ENCODE data around the gene OVOL1.
A peak's percentile ranks its signal among the peaks of the same experiment; 100 is the strongest.
"Not testable (repeated sequence)": the region's sequence is repeated elsewhere in the genome, so short reads cannot be mapped to it uniquely, and the experiment has no call there.

The OVOL1 gene

DNA sequence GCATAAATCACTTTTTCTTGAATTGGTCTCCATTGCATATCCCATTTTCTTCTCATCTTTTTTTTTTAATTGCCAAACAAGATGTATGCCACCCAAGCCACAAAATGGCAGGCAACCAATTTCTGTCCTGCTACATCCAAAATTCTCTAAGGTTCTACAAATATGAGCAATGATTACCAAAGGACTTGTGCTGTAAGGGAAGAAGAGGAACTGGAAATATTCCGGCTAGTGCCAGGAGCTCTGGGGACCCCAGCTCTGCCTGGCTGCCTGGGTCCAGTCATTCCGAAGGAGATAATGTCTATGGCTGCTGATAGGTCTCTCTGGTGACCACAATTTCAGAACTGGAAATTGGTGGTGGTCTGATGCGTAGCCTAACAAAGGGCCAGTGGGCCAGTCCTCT is 29.8 kb downstream of the OVOL1 start:
- H3K4me3 ChIP-seq (ENCODE audit: low read length) = no peak overlapping the region
- H3K36me3 ChIP-seq (ENCODE audit: control insufficient read depth, insufficient read depth, low read length) = no peaks in the 10 kb centered on the region
- H3K4me1 ChIP-seq (ENCODE audit: control insufficient read depth, insufficient read depth, low read length) = no peaks in the 10 kb centered on the region
- H3K27me3 ChIP-seq (ENCODE audit: control insufficient read depth, insufficient read depth, low read length) = no peaks in the 10 kb centered on the region
- H3K9me3 ChIP-seq (ENCODE audit: control insufficient read depth, insufficient read depth, low read length) = no peaks in the 10 kb centered on the region
- DNase-seq (ENCODE audit: low read depth, low spot score) = no peak
- no CpG with 5 or more reads among the region's 3 CpGs for WGBS (ENCODE audit: insufficient coverage, insufficient read length)
- no peak overlapping the region for H3K27ac ChIP-seq (ENCODE audit: low read length)

GRCh38 chr11:65817312-65817834 is 30.5 kb downstream of the OVOL1 start:
- Histone ChIP-seq H3K9me3 (ENCODE audit: control insufficient read depth, insufficient read depth, low read length) (no peaks in the 10 kb centered on the region), H3K27me3 (ENCODE audit: control insufficient read depth, insufficient read depth, low read length) (no peaks in the 10 kb centered on the region), H3K4me1 (ENCODE audit: control insufficient read depth, insufficient read depth, low read length) (no peaks in the 10 kb centered on the region), H3K4me3 (ENCODE audit: low read length) (no peak overlapping the region; the same call in 1 of the 2 replicates), H3K27ac (ENCODE audit: low read length) (no peak overlapping the region), H3K36me3 (ENCODE audit: control insufficient read depth, insufficient read depth, low read length) (no peaks in the 10 kb centered on the region)
- WGBS (ENCODE audit: insufficient coverage, insufficient read length) = no CpG with 5 or more reads among the region's 5 CpGs
- DNase-seq (ENCODE audit: low read depth, low spot score) = no peak

- WGBS (ENCODE audit: insufficient coverage, insufficient read length) = no CpG with 5 or more reads among the region's 74 CpGs
- peak; percentile 54 for DNase-seq (ENCODE audit: low read depth, low spot score)
- no peaks in the 10 kb centered on the region for H3K9me3 ChIP-seq (ENCODE audit: control insufficient read depth, insufficient read depth, low read length)
- H3K4me1 ChIP-seq (ENCODE audit: control insufficient read depth, insufficient read depth, low read length) = no peaks in the 10 kb centered on the region
- H3K36me3 ChIP-seq (ENCODE audit: control insufficient read depth, insufficient read depth, low read length) = no peaks in the 10 kb centered on the region
- H3K27me3 ChIP-seq (ENCODE audit: control insufficient read depth, insufficient read depth, low read length) = no peaks in the 10 kb centered on the region
- H3K27ac ChIP-seq (ENCODE audit: low read length) = no peak overlapping the region
- peak overlapping the region; percentile 71; the same call in 1 of the 2 replicates for H3K4me3 ChIP-seq (ENCODE audit: low read length)
Observed at GRCh38 chr11:65817835-65818680, 31.2 kb downstream of the OVOL1 start.

DNA sequence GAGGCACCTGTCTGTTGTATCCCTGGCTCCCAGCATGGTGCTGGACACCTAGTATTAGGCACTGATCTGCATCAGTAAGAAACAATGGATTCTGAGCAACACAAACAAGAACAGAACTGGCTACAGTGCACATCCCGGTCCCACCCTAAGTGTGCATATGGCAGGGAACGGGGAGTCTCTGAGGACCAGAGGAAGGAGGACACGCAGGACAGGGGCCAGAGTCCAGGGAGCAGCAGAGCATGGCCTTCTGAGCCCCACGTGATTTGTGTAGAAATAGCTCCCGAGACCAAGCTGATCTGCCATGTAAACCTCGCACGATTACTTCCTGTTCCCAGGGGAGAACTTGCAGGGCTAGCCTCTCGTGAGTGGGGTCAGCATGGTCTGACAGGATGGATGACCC is 34.2 kb downstream of the OVOL1 start:
- Histone ChIP-seq H3K4me1 (ENCODE audit: control insufficient read depth, insufficient read depth, low read length) (no peaks in the 10 kb centered on the region), H3K36me3 (ENCODE audit: control insufficient read depth, insufficient read depth, low read length) (no peaks in the 10 kb centered on the region), H3K9me3 (ENCODE audit: control insufficient read depth, insufficient read depth, low read length) (no peaks in the 10 kb centered on the region), H3K27me3 (ENCODE audit: control insufficient read depth, insufficient read depth, low read length) (no peaks in the 10 kb centered on the region), H3K4me3 (ENCODE audit: low read length) (no peak overlapping the region), H3K27ac (ENCODE audit: low read length) (no peak overlapping the region)
- no CpG with 5 or more reads among the region's 8 CpGs for WGBS (ENCODE audit: insufficient coverage, insufficient read length)
- no peak for DNase-seq (ENCODE audit: low read depth, low spot score)

DNA sequence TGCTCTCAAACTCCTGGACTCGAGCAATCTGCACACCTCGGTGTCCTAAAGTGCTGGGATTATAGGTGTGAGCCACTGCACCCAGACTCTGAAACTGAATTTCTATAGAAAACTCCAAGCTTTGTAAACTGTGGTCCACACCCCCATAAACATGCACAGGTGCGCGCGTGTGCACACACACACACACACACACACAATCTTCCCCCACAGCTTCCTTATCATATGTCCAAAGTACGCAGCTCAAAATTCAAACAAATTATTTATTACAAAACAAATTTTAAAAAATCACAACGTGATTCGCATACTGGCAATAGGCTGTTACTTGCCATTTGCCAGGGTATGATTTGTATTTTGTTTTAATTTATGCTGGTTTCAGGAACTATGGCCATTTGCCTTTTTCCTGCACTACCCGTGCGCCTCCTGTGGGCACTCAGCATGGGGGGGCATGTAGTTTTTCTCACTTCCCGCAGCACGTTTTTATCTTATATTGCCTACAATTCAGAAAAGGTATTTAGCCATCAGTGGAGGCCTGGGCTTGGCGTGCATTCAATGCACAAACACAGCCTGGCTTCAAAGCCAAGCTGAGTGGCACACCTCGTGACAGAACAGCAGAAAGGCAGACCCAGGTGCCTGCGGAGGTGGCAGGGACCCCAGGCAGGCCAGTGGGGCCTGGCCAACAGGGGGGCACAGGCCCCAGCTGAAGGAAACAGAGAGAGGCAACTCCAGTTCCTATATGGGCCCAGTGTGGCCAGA is 36.1 kb downstream of the OVOL1 start:
- 100% methylated on average over 3 of the region's 15 CpGs for WGBS (ENCODE audit: insufficient coverage, insufficient read length)
- H3K27ac ChIP-seq (ENCODE audit: low read length) = no peak overlapping the region
- H3K27me3 ChIP-seq (ENCODE audit: control insufficient read depth, insufficient read depth, low read length) = no peaks in the 10 kb centered on the region
- H3K4me1 ChIP-seq (ENCODE audit: control insufficient read depth, insufficient read depth, low read length) = no peaks in the 10 kb centered on the region
- no peak for DNase-seq (ENCODE audit: low read depth, low spot score)
- H3K4me3 ChIP-seq (ENCODE audit: low read length) = no peak overlapping the region
- no peaks in the 10 kb centered on the region for H3K9me3 ChIP-seq (ENCODE audit: control insufficient read depth, insufficient read depth, low read length)
- no peaks in the 10 kb centered on the region for H3K36me3 ChIP-seq (ENCODE audit: control insufficient read depth, insufficient read depth, low read length)

DNA sequence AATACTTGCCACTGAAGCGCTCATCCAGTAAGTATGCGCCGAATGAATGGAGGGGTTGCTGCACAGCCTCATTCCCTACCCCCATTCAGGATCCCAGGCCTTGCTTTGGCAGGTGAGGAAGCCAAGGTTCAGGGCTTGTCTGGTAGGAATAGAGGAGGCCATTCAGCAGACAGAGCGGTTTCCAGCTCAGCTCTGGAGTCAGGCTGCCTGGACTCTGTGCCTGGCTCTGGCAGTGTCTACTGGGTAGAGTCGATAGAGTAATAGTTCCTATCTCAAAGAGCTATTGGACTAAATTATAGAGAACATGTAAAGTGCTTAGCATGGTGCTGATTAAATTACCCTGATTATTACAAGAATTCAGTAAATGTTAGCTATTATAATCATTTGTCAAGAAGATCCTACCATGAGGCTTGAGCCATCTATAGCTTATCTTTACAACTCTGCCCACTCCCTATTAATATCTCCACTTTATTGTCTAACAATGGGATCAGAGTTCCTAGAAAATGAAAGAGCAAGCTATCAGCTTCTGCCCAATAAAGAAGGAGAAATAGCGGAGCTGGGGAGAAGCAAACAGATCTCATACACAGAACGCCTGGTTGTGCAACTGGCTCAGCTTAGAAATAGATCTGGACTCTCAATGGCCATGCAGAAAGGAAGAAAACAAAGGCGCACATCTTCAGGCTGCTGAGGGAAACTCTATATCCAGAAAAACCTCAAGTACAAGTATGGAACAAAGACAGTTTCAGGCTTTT is 40.3 kb downstream of the OVOL1 start:
- WGBS (ENCODE audit: insufficient coverage, insufficient read length) = no CpG with 5 or more reads among the region's 8 CpGs
- H3K9me3 ChIP-seq (ENCODE audit: control insufficient read depth, insufficient read depth, low read length) = no peaks in the 10 kb centered on the region
- no peak overlapping the region for H3K4me3 ChIP-seq (ENCODE audit: low read length)
- H3K36me3 ChIP-seq (ENCODE audit: control insufficient read depth, insufficient read depth, low read length) = no peaks in the 10 kb centered on the region
- H3K27me3 ChIP-seq (ENCODE audit: control insufficient read depth, insufficient read depth, low read length) = no peaks in the 10 kb centered on the region
- no peak overlapping the region for H3K27ac ChIP-seq (ENCODE audit: low read length)
- no peaks in the 10 kb centered on the region for H3K4me1 ChIP-seq (ENCODE audit: control insufficient read depth, insufficient read depth, low read length)
- no peak for DNase-seq (ENCODE audit: low read depth, low spot score)

DNA sequence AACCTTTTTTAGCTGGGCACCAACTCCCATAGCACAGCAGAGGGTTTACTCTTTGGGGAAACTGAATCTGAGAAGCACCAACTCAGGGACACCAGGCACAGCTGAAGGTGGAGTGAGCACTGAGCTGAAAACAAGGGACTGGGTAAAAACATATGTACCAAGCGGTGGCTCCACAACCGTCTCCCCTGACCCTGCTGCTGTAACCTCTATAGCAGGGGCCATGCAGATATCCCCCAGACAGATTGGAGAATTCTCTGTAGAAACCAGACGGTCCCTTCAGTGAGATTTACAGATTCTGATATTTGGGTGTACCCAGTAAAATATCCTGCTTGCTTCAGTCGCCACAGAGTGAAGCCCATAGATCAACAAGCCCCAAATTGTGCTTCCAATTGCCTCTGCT is 42.6 kb downstream of the OVOL1 start:
- WGBS (ENCODE audit: insufficient coverage, insufficient read length) = no CpG with 5 or more reads among the region's 4 CpGs
- peaks cover 4% of the 10 kb centered on the region; the same call in 1 of the 2 replicates for H3K4me1 ChIP-seq (ENCODE audit: control insufficient read depth, insufficient read depth, low read length)
- DNase-seq (ENCODE audit: low read depth, low spot score) = no peak
- H3K36me3 ChIP-seq (ENCODE audit: control insufficient read depth, insufficient read depth, low read length) = no peaks in the 10 kb centered on the region
- no peaks in the 10 kb centered on the region for H3K9me3 ChIP-seq (ENCODE audit: control insufficient read depth, insufficient read depth, low read length)
- H3K27me3 ChIP-seq (ENCODE audit: control insufficient read depth, insufficient read depth, low read length) = peaks cover 6% of the 10 kb centered on the region
- H3K4me3 ChIP-seq (ENCODE audit: low read length) = no peak overlapping the region
- H3K27ac ChIP-seq (ENCODE audit: low read length) = no peak overlapping the region

DNA sequence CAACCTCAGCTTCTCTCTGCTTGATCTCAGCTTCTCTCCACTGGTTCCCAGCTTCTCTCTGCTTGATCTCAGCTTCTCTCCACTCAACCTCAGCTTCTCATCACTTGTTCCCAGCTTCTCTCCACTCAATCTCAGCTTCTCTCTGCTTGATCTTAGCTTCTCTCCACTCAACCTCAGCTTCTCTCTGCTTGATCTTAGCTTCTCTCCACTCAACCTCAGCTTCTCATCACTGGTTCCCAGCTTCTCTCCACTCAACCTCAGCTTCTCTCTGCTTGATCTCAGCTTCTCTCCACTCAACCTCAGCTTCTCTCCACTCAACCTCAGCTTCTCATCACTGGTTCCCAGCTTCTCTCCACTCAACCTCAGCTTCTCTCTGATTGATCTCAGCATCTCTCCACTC is 45.4 kb downstream of the OVOL1 start:
- not testable (repeated sequence) for H3K27ac ChIP-seq (ENCODE audit: low read length); H3K36me3 ChIP-seq (ENCODE audit: control insufficient read depth, insufficient read depth, low read length); H3K4me1 ChIP-seq (ENCODE audit: control insufficient read depth, insufficient read depth, low read length); H3K27me3 ChIP-seq (ENCODE audit: control insufficient read depth, insufficient read depth, low read length); H3K9me3 ChIP-seq (ENCODE audit: control insufficient read depth, insufficient read depth, low read length); H3K4me3 ChIP-seq (ENCODE audit: low read length); DNase-seq (ENCODE audit: low read depth, low spot score)

GRCh38 chr11:65833297-65834030 is 46.6 kb downstream of the OVOL1 start, which contains the start of gene SNX32:
SNX32 (plus strand) TSS chr11:65833963; CDS start chr11:65834066, 103 bp downstream.
- Histone ChIP-seq H3K9me3 (ENCODE audit: control insufficient read depth, insufficient read depth, low read length) (no peaks in the 10 kb centered on the region), H3K36me3 (ENCODE audit: control insufficient read depth, insufficient read depth, low read length) (no peaks in the 10 kb centered on the region), H3K4me3 (ENCODE audit: low read length) (peak within 1 kb of the TSS; percentile 64; the same call in 1 of the 2 replicates), H3K27ac (ENCODE audit: low read length) (no peak within 1 kb of the TSS), H3K27me3 (ENCODE audit: control insufficient read depth, insufficient read depth, low read length) (peaks cover 6% of the 10 kb centered on the region), H3K4me1 (ENCODE audit: control insufficient read depth, insufficient read depth, low read length) (peaks cover 5% of the 10 kb centered on the region; the same call in 1 of the 2 replicates)
- DNase-seq (ENCODE audit: low read depth, low spot score) = no peak
- WGBS (ENCODE audit: insufficient coverage, insufficient read length) = no CpG with 5 or more reads among the region's 63 CpGs

Measured in iPS DF 6.9 (cell line).